Activated CD8-positive, alpha-beta memory T cell treated with anti-CD3 and anti-CD28 coated beads, Interleukin-2, amount 50 U/mL, for 1 hour (primary cell): ENCODE measurements around the gene ARHGAP45.

Source experiments
- DNase-seq: peaks from one replicate; pipeline ENCODE4 v3.0.0-alpha.2; 2020; ENCODE audit errors: extremely low read depth

The ARHGAP45 gene

DNA sequence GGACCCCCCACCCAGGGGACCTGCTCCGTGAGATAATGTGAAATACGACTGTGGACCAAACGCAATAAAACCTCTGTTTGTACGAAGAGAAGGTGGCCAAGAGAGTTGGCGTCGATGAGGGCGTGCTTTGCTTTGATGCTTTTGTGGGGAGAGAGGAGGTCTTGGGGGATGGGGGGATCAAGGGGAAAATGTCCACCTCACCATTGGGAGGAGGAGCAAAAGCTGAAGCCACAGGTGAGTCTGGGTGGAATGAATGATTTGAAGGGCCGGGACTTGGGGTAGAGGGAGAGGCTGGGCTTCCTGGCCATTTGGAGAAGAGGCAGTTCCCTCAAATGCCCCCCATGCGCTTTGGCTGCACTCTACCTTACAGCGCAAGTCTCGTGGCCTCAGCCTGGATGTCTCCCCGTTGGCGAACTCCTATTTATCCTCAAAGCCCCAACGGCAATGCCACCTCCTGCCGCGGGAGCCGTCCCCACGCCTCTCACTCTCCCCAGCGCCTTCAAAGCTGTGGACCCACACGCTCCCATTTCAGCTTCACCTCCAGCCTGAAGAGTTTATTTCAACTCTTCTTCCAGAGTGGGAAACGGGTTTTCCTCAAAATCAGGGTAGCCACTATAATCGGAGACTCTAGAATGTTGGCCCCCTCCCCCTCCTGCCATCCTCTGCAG is 27.9 kb upstream of the ARHGAP45 start:
- DNase-seq, result no peak

DNA sequence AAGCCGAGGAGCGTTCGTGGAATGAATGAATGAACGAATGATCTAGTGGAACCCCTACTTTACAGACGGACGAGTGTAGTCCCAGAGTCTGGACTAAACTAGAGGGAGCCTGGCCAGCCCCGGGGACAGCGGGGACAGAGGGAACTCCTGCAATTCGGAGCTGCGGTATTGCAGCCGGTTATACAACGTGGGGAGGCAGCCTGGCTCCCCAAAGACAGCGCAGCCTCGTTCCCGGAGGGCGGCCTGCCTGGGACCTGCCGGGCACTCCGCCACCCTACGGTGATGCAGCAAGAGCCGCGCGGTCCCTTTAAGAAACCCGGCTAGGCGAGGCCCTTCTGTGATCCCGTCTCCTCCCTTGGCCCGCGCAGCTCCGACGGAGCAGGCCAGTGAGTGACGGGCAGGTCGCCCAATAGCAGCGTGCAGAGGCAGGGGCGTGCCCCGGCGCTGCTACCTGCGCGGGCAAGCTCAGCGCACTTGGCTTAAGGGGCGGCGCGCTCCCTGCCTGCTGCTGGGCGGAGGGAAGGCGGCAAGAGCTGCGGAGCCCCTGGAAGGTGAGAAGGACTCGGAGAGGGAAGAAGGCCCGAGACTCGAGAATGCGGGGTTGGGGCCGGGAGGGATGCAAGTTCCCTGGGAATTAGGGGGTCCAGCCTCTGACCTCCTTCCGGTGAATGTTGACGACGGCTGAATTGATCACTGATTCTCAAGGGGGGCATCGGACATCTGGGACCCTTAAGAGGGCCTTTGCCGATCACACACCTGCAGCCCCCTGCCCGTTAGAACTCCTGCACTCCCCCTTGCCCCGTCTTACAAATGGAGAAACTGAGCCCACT is 27.1 kb upstream of the ARHGAP45 start, which contains the start of gene ABCA7:
Gene ABCA7, plus strand, starts transcription at position 462 of the 830 bp plus-strand sequence. CDS start 1,255 bp downstream, outside the sequence.
- peak; percentile 93 for DNase-seq

DNA sequence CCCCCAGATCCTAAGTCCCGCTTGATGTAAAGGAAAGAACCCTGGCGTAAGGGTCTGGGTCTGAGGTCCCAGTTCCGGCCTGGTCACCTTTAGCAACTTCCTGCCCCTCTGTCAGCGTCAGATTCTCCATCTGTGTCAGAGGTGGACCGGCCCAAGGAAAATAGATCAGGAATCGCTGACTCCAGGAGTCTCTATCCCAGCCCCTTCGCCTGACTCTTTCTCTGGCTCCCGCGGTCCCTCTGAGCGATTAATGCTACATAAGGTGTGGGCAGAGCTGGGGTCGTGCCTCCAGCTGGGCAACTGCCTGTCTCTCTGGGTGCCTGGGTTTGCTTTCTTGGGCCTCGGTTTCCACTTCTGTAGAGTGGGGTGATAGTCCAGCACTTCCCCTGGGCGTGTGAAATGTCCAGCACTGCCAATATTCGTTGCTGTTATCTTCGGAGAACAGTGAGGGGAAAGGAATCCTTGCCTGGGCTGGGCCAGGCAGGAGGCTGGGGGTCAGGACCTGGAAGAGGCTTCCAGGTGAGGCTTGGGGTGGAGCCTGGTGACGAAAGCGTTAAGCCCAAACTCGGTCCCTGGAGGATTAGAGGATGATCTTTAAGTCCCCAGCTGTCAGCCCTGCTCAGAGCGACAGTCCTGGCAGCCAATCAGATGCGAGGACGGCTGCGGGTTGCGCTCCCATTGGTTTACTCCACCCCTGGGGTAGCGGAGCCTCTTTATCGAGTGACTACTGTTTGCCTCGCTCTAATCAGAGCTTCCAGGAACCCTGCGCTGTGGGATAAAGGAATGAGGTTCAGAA is 26.3 kb upstream of the ARHGAP45 start:
- DNase-seq, result peak; percentile 68

DNA sequence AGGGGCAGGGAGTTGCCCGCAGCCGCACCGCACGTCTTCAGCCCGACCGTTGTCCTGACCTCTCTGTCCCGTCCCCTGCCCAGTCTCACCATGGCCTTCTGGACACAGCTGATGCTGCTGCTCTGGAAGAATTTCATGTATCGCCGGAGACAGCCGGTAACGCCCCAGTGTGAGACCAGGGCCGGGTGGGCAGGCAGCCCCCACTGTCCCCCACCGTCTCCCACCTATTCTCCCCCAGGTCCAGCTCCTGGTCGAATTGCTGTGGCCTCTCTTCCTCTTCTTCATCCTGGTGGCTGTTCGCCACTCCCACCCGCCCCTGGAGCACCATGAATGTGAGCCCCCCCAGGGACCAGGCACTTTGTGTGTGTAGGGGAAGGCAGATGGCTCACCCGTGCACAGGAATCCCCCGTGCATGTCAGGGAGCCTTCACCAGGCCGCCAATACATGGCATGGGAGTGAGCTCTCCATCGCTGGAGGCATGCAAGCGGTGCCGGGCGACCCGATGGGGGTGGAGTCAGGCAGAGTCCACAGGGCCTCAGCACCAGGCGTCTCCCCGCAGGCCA is 25.6 kb upstream of the ARHGAP45 start:
- no peak for DNase-seq

DNA sequence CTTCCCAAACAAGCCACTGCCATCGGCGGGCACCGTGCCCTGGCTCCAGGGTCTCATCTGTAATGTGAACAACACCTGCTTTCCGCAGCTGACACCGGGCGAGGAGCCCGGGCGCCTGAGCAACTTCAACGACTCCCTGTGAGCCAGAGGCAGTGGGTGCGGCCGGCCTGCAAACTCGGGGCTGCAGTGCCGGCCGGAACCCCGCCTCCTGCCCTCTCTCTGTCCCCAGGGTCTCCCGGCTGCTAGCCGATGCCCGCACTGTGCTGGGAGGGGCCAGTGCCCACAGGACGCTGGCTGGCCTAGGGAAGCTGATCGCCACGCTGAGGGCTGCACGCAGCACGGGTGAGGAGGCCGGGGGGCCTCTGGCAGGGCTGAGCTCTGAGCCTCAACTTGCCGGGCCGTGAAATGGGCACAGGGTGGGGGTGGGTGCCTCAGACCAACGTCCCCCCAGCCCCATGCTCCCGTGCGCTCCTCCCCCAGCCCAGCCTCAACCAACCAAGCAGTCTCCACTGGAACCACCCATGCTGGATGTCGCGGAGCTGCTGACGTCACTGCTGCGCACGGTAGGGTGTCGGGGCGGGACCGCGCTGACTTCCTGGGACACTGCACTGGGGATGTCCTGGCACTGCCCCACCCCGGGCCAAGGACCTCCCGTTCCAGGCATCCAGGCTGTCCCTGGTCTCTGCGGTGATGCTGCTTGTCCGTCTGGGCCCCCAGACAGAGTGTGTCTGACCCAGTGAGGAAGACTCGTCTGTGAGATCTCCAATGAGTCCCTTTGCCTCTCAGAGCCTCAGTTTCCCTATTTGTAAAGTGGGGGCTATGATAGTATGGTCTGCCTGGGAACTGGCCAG is 24.9 kb upstream of the ARHGAP45 start:
- no peak for DNase-seq

DNA sequence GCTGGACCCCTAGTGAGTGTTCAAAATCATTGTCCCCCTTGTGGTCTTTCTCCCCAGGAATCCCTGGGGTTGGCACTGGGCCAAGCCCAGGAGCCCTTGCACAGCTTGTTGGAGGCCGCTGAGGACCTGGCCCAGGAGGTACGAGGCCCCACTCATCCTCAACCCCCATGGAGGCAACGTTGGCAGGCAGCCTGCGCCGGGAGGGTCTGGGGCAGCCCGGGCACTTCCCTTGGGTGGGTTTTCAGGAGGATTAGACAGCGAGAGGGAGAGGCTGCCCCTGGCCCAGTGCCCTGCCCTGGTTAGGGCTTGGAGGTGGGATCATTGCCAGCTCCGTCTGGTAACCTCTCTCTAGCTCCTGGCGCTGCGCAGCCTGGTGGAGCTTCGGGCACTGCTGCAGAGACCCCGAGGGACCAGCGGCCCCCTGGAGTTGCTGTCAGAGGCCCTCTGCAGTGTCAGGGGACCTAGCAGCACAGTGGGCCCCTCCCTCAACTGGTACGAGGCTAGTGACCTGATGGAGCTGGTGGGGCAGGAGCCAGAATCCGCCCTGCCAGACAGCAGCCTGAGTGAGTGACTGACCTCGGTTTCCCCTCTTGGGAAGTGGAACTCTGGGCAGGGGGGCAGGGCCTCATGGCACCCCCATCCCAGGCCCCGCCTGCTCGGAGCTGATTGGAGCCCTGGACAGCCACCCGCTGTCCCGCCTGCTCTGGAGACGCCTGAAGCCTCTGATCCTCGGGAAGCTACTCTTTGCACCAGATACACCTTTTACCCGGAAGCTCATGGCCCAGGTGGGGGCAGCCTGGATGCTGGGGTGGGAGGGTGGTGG is 24.1 kb upstream of the ARHGAP45 start:
- no peak for DNase-seq

DNA sequence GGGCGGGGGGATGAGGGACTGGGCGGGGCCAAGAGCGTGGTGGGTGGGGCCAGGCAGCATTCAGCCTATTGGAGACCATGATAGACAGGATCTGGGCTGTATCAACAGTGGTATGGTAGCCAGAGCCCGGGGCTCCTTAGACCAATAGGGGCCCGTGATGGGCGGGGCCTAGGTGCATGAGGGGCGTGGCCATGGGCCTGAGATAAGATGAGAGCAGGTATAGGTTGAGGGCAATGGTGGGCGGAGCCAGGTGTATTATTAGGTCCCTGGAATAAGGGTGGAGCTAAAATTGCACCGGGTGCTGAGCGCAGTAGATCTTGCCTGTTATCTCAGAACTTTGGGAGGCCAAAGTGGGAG is 21.7 kb upstream of the ARHGAP45 start:
- DNase-seq, result no peak

DNA sequence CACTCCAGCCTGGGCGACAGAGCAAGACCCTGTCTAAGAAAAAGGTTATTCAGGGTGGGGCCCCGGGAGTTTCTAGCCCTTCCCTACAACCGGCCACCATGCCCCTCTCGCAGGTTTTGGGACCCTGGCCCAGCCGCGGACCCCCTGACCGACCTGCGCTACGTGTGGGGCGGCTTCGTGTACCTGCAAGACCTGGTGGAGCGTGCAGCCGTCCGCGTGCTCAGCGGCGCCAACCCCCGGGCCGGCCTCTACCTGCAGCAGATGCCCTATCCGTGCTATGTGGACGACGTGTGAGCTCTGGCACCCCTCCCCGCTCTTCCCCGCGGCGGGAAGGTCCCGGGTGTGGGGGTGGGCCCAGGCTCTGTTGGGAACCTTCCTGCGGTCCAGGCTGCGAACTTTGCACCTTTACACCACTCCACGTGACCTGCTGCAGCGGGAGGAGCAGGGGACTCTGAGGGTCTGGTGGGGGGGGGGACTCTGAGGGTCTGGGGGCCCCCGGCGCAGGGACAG is 20.8 kb upstream of the ARHGAP45 start:
- DNase-seq, result no peak

DNA sequence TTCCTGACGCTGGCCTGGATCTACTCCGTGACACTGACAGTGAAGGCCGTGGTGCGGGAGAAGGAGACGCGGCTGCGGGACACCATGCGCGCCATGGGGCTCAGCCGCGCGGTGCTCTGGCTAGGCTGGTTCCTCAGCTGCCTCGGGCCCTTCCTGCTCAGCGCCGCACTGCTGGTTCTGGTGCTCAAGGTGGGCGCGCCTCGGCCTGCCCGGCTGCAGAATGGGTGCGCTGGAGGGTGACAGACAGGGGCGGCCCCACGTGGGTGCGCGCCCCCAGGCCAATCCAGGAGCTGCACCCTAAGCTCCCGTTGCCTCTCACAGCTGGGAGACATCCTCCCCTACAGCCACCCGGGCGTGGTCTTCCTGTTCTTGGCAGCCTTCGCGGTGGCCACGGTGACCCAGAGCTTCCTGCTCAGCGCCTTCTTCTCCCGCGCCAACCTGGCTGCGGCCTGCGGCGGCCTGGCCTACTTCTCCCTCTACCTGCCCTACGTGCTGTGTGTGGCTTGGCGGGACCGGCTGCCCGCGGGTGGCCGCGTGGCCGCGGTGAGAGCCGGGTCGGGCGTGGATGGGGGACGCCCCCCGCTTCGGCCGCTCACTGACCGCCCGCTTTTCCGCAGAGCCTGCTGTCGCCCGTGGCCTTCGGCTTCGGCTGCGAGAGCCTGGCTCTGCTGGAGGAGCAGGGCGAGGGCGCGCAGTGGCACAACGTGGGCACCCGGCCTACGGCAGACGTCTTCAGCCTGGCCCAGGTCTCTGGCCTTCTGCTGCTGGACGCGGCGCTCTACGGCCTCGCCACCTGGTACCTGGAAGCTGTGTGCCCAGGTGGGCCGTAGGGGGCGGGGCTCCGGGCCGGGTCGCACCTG is 19.9 kb upstream of the ARHGAP45 start:
- no peak for DNase-seq

DNA sequence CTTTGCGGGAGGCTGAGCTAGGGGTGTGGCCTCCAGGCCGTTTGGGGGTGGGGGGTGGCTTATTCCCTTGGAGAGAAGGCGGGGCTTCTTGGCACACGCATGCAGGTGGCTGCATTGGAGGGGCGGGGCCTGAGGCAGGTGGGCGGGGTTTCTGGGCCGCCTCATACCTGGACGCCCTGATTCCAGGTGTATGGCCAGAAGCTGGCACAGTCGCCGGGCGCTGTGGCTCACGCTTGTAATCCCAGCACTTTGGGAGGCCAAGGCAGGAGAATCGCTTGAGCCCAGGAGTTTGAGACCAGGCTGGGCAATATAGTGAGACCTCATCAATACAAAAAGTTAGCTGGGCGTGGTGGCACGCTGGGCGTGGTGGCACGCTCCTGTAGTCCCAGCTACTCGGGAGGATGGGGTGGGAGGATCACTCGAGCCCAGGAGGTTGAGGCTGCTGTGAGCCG is 19.2 kb upstream of the ARHGAP45 start:
- no peak for DNase-seq

DNA sequence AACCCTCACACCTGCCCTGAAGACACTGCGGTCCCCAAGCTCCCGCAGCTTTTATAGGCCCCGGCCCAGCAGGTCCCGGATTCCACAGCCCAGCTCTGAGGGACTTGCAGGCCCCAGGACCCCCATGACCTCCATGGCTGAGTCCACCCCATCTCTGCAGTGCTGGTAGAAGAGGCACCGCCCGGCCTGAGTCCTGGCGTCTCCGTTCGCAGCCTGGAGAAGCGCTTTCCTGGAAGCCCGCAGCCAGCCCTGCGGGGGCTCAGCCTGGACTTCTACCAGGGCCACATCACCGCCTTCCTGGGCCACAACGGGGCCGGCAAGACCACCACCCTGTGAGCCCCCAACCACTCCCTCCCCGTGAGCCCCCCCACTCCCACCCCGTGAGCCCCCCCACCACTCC is 17.9 kb upstream of the ARHGAP45 start:
- DNase-seq, result no peak

DNA sequence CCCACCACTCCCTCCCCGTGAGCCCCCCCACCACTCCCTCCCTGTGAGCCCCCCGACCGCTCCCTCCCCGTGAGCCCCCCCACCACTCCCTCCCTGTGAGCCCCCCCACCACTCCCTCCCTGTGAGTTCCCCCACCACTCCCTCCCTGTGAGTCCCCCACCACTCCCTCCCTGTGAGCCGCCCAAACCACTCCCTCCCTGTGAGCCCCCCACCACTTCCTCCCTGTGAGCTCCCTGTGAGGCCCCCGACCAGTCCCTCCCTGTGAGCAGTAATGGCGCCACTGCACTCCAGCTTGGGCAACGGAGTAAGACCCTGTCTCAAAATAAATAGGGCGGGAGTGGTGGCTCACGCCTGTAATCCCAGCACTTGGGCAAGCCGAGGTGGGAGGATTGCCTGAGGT is 17.2 kb upstream of the ARHGAP45 start:
- DNase-seq, result no peak

DNA sequence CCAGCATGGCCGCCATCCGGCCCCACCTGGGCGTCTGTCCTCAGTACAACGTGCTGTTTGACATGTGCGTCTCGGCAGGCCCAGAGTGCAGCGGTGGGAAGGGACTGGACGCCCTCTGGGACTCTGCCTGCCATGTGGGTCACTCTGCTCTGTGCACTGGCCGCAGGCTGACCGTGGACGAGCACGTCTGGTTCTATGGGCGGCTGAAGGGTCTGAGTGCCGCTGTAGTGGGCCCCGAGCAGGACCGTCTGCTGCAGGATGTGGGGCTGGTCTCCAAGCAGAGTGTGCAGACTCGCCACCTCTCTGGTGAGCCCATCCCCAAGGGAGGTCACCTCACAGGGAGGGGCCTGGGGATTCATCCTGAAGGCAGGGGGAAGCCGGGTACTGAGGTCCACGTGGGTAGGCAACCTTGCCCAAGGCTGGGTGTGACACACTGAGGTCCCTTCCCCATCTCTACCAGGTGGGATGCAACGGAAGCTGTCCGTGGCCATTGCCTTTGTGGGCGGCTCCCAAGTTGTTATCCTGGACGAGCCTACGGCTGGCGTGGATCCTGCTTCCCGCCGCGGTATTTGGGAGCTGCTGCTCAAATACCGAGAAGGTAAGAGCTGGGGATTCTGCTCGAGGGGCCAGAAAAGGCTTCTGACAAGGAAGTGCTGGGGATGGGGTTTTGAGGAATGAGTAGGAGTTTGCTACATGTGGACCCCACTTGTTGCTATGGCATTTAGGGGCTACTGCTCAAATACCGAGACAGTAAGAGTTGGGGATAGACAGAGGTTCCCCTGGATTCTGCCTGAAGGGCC is 15.8 kb upstream of the ARHGAP45 start:
- DNase-seq, result no peak

DNA sequence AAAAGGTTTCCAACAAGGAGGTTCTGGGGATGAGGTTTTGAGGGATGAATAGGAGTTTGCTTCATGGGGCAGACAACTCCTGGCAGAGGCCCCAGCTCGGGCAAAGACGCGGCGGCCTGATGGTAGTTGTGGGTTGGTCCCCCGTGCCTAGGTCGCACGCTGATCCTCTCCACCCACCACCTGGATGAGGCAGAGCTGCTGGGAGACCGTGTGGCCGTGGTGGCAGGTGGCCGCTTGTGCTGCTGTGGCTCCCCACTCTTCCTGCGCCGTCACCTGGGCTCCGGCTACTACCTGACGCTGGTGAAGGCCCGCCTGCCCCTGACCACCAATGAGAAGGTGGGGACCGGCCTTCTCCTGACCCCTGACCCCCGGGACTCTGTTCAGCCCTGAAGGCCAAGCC is 15.2 kb upstream of the ARHGAP45 start:
- no peak for DNase-seq

DNA sequence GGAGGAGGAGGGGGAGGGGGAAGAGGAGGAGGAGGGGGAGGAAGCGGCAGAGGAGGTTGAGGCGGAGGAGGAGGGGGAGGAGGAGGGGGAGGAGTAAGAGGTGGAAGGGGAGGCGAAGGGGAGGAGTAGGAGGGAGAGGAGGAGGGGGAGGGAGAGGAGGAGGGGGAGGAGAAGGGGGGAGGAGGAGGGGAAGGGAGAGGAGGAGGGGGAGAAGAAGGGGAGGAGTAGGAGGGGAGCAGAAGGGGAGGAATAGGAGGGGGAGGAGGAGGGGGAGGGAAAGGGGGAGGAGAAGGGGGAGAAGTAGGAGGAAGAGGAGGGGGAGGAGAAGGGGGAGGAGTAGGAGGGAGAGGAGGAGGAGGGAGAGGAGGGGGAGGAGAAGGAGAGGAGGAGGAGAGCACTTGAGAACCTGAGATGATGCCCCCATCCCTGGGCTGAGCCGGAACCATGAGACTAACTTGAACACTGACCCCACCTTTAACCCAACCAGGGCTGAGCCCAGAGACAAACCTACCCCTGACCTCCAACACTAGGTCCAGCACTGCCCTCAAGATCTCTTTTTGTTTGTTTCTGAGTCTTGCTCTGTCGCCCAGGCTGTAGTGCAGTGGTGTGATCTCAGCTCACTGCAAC is 14.5 kb upstream of the ARHGAP45 start:
- DNase-seq, result no peak

DNA sequence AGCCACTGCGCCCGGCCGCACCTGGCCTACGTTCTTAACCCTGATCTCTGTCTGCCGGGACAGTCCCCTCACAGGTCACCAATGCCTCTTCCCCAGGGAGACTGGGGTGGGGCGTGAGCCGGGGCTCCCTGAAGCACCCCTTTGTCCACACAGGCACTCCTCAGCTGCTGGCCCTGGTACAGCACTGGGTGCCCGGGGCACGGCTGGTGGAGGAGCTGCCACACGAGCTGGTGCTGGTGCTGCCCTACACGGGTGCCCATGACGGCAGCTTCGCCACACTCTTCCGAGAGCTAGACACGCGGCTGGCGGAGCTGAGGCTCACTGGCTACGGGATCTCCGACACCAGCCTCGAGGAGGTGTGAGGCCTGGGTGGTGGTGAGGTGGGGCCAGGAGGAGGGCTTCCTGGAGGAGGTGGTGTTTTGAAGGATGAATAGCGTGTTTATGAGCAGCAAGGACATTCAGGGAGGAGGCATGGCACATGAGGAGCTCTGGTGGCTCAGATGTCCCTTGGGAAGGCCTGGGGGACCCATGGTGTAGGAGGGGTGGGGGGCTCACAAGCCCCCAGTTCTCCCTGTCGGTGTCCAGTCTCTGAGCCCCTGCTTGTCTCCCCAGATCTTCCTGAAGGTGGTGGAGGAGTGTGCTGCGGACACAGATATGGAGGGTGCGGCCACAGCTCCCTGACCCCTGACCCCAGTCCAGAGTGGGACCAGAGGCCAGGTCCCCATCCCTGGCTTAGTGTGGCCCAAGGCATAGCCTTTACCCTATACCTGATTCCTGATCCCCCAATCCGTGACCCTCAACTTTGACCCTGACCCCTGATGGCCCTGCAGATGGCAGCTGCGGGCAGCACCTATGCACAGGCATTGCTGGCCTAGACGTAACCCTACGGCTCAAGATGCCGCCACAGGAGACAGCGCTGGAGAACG is 13.5 kb upstream of the ARHGAP45 start:
- DNase-seq, result no peak
